ENCODE measurements around the gene SPATA13.

GRCh38 chr13:24180750-24181377, 20.3 kb downstream of the SPATA13 start:
- TF ChIP-seq CTCF (IDR thresholded peaks at IDR 0.05; ENCODE audit: low read depth, low read length) (no peak), EZH2phosphoT487 (IDR thresholded peaks at IDR 0.05; ENCODE audit: low read depth) (no peak)

Data from OCI-LY3 (cell line).